GM18507 (cell line): ENCODE measurements around the gene ALPL.

Experiments used
- DNase-seq: peaks from one replicate; pipeline ENCODE4 v3.0.0; 2011; ENCODE audit warnings: low read depth; ENCODE audit not compliant: insufficient read length; ENCODE audit errors: extremely low spot score
- FAIRE-seq: peaks from 2 replicates; lab custom pipeline; 2011; peaks lifted over from hg19 to GRCh38; lab: Jason Lieb, UNC

ALPL gene

DNA sequence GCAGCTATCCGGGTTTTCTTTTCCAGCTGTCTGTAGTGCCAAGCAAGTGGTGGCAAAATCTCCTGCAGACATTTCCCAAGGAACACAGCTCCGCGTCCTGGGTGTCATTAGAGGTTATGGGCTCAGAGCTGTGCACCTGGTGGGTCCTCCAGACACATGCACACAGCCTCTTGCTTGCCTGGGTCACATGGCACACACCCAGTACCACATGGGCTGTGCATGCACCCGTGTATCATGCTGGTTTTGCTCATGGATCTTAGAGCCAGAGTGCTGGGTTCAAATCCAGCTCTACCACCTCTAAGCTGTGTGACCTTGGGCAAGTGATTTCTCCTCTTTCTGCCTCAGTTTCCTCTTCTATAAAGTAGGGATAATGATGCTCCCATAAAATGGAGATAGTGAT, 61.7 kb downstream of the ALPL start:
- no peak for FAIRE-seq
- no peak for DNase-seq

DNA sequence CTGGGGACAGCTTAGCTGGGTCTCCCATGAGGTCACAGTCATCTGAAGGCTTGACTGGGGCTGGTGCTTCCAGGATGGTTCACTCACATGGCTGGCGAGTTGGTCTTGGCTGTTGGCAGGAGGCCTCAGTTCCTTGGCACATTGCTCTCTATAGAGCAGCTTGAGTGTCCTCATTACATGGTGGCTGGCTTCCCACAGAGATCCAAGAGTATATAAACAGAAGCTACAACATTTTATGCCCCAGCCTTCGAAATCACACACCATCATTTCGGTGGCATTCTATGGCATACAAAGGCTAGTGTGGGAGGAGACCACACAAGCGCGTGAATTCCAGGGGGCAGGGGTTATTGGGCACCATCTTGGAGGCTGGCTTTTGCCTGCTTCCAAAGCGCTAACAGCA, 63.0 kb downstream of the ALPL start:
- no peak for DNase-seq
- FAIRE-seq: no peak

DNA sequence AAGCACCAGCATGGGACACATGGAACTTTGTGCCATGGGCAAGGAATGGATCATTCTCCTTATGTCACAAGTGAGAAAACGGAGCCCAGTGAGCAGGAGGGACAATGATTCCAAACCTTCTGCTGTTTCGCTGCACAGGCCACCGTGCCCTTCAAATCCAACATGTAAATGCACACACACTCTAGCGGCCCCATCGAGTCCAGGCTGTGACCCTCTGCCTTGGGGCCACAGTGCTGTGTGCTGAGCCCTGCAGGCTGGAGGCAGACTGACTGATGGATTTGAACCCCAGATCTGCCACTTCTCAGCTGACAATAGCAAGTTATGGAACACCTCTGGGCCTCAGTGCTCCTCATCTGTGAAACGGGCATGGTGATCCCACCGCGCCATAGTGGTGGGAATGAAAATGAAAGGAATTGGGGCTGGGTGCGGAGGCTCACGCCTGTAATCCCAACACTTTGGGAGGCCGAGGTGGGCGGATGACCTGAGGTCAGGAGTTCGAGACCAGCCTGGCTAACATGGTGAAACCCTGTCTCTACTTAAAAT, 63.6 kb downstream of the ALPL start:
- DNase-seq: no peak
- FAIRE-seq: no peak

DNA sequence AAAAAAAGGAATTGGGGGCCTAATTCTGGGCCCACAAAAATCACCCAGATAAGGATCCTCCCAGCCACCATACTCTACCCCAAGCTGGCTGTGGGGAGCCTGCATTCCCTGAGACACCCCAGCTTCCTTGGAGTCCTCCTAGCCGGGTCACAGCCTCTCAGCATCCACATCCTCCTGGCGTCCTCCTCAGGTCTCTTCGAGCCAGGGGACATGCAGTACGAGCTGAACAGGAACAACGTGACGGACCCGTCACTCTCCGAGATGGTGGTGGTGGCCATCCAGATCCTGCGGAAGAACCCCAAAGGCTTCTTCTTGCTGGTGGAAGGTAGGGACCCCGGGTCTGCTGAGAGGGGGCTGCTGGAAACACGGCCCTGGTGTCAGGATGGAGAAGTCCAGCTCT, 64.3 kb downstream of the ALPL start:
- FAIRE-seq (no peak), DNase-seq (no peak)

DNA sequence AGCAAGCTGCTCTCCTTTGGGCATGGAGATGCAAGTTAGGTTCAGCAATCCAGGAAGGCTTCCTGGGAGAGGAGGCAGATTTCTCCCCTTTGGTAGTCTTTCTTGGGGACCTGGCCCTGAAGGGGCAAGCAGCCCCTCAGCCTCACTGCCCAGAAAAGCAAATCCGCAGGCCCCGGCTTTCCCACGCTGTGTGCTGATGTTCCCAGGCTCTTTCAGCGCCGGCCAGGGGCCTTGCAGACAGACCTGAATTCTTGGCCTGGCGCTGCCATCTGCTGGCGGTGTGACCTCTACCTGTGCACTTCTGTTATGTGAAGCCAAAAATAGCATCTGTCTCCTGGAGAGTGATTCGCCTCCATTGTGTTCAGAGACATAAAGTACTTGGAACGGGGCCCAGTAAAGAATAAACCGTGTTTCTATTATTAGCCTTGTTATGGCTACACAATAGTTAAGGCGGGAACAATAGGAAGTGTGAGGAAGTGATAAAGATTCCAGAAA, 64.8 kb downstream of the ALPL start:
- DNase-seq: no peak
- FAIRE-seq: peak; percentile 44

DNA sequence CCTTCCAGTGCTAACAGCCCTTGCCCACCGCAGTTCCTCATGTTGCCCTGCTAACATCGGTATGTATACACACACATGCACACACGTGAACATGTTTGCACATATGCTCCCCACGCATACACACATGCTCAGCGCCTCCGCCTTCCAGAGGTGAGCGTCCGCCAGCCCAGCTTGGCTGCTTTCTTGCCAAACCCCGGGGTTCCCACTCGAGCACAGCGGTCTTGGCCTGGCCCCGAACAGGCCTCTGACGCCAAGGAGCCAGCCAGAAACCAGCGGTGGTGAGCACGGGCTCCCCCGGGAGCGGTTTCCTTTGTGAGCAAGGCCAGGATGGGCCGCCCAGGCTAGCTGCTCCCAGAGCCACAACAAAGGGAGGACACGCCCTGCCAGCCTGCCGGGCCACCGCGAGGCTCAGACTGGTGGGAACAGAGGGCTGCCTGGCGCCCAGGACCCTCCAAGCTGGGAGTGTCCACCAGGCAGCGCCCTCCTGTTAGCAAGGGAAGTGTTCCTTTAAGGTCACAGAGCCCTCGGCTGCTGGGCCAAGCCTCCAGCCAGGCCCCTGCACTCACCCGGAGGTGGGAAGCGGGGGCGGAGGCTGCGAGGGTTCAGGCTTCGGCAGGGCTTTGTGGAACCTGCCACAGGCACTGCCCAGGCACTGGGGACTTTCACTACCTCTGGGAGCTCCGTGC, 65.4 kb downstream of the ALPL start:
- no peak for FAIRE-seq
- DNase-seq: no peak

DNA sequence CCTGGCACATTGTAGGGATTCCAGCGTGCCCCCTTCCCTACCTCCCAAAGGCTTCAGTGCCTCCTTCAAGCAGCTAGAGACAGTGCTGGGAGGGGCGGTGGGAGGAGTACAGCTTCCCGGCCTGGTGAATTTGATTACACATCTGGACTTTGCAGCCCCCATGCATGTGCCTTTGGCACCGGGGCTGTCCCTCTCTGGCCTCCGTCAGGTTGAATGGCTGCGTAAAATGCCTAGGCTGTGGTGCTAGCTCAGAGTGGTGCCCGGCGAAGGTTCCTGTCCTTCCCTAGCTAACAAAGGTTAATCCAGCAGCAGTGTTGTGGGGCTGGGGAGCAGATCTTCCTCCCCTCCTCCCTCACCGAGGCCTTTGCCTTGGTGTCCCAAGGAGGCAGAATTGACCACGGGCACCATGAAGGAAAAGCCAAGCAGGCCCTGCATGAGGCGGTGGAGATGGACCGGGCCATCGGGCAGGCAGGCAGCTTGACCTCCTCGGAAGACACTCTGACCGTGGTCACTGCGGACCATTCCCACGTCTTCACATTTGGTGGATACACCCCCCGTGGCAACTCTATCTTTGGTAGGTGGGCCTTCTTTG, 66.2 kb downstream of the ALPL start:
- DNase-seq (no peak), FAIRE-seq (no peak)

DNA sequence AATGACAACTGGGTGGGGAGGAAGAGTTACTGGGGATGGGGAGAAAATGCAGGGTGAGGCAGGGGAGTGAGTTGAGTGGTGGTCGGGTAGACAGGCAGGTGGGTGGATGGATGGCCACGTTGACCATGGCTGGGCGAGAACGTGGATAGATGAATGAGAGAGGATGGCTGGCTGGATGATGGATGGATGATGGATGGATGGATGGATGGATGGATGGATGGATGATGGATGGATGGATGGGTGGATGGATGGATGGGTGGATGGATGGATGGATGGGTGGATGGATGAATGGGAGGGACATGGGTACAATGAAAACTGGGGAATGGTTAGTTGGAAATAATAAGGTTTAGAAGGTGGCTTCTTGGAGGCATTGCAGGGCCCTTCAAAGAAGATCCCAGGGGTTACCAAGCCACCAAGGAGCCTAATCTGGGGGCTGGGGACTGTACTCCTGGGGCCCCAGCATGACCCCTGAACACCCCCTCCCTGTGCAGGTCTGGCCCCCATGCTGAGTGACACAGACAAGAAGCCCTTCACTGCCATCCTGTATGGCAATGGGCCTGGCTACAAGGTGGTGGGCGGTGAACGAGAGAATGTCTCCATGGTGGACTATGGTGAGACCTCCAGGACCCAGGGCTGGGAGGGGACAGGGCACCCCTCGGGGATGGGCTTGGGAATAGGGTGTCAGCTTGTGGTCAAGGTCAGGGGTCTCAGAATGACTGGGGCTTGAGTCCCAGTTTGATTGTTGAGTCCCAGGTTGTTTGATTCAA, 67.0 kb downstream of the ALPL start:
- DNase-seq (no peak), FAIRE-seq (no peak)

DNA sequence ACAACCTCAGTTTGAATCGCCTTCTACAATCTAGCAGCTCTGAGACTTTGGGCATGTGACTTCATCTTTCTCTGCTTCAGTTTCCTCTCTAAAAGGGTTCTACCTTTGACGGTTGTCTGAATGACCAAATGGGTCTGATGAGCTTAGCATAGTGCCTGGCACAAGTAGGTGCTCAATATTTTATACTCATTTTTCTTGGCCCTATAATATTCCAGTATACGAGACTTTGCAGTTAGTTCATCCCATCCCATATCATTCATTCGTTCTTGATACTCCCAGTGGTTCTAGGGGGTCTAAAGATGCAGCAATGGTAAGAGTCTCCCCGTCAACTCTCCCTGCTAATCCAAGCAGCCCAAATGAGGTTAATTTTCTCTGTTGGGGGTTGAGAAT, 67.6 kb downstream of the ALPL start:
- FAIRE-seq: no peak
- DNase-seq: no peak

DNA sequence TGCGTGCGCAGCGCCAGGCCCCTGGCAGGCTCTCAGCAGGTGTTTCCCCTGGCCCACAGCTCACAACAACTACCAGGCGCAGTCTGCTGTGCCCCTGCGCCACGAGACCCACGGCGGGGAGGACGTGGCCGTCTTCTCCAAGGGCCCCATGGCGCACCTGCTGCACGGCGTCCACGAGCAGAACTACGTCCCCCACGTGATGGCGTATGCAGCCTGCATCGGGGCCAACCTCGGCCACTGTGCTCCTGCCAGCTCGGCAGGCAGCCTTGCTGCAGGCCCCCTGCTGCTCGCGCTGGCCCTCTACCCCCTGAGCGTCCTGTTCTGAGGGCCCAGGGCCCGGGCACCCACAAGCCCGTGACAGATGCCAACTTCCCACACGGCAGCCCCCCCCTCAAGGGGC, 68.1 kb downstream of the ALPL start:
- no peak for FAIRE-seq
- DNase-seq: no peak

DNA sequence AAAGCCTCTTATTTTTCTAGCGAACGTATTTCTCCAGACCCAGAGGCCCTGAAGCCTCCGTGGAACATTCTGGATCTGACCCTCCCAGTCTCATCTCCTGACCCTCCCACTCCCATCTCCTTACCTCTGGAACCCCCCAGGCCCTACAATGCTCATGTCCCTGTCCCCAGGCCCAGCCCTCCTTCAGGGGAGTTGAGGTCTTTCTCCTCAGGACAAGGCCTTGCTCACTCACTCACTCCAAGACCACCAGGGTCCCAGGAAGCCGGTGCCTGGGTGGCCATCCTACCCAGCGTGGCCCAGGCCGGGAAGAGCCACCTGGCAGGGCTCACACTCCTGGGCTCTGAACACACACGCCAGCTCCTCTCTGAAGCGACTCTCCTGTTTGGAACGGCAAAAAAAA, 68.7 kb downstream of the ALPL start:
- DNase-seq: no peak
- FAIRE-seq: no peak

DNA sequence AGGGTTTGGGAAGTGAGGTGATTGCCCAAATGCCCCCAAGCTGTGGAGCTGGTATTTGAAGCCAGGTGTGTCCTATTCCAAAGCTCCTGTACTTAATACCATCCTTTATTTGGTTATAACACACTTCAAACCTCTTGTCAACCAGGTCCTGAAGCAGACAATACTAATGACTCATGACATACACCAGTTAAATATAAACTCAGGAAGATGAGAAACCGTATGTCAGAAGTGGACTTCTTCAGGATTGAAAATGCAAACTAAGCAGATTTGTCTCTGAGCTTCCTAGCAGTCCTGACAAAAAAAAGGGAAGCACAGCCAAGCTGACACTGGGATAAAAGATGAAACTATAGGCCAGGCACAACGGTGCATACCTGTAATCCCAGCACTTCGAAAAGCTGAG, 70.6 kb downstream of the ALPL start:
- DNase-seq (no peak), FAIRE-seq (no peak)

DNA sequence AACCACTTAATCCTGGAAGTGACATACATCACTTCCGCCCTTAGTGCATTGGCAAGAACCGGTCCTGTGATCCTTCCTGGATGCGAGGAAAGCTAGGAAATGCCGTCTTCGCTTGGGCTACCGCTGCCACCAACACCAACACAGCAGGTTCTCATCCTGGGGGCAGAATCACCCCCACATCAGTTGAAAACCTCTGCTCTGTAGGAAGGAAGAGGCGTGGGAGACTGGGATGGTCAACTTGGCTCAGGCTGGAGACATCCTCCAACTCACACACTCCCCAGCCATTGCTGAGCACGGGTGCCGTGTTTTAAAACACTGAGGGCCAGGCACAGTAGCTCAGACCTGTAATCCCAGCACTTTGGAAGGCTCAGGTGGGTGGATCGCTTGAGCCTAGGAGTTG, 74.9 kb downstream of the ALPL start:
- DNase-seq (no peak), FAIRE-seq (no peak)

DNA sequence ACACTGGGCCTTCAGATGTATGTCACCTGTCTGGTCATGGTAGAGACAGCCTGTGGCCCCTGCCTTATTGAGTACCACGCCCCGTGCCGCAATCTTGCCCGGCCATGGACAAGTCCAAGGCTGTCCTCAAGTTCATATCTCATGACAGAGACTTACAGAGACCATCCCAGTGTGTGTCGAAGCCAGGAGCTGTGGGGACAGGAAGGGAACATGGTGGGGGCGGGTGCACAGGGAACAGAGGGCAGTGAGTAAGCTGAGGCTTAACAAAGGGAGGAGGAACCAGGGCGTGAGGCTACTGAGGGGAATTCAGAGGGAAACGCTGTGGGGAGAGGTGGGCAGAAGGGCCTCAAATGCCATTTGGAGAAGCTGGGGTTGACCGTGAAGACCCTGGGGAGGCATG, 75.8 kb downstream of the ALPL start:
- no peak for FAIRE-seq
- no peak for DNase-seq

DNA sequence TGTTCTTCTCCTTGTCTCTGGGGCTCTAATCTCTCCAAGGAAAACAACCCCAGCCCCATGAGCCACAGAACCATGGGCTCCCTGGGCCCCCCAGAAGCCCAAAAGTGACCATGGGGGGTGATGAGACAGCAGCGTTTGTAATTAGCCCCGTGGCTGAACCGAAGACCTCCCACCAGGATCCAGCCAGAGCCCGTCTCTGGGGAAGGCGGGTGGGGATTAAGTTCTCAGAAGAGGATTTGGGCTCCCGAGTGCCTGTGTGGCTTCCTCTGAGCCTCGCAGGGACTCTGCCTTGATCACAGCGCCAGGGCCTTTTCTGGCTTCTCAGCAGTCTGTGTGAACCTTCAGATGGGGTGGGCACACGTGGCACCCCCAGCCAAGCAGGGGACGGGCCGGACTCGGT, 77.0 kb downstream of the ALPL start:
- FAIRE-seq (no peak), DNase-seq (no peak)

DNA sequence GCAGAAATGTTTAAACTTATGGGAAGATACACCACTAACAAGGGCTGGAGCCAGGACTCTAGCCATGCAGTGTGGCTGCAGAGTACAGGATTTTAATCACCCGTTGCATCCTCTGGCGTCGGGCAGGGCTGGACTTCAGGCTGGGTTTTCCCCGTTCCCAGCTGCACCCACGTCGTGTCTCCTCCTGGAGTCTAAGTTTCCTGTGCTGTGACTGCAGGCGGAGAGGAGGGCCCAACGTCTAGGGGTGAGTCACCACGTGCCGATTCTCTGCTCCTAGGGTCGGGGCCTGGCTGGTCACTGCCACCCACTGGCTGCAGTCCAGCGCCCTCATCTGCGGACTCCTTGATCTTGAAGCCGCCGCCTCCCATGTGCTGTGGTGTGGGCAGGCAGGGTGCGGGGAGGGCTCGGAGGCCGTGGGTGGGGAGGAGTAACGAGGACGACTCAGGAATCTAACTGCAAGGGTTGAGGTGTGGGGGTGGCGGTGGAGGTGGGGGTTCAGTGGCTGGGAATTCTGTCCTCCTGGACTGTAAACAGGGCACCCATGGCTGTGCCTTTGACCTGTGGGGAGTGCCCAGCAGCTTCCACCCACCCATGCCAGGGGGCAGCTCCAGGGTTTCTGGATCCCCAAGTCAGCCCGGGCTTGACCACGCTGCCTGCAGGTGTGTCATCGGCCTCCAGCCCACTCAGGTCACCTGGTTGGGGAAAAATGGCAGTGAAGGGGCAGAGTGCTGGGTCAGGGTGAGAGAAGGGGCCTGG, 77.8 kb downstream of the ALPL start:
- DNase-seq (no peak), FAIRE-seq (no peak)

DNA sequence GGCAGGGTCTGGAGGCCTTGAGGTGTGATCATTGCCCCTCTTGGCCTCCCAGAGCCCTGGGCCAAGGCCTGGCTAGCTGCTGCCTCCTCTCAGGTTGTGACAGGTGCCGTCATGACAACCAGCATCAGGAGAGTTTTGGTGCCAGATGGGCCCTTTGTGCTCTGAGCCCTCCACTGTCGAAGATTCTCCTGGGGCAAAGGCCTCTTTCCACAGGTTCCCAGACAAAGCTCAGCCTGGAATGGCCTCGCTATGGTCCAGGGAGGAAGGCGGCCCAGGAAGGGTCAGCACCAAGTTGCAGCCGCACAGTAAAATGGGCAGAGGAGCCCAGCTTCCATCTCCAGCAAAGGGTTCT, 78.4 kb downstream of the ALPL start:
- DNase-seq: no peak
- no peak for FAIRE-seq

DNA sequence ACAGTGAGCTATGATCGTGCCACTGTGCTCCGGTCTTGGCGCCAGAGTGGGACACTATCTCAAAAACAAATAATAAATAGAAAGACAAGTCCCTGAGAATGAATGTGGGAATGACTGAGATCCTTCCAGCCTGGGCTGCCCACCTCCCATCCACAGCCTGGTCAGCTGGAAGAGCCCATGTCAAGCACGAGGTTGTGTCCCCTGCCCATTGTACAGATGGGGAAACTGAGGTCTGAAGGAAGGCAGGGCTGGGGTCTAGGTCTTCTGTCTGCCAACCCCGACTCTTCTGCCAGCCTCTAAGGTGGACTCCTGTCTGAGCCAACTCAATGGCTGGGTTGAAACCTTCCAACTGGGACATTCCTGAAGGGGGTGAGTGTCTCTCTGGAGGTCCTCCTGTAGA, 80.4 kb downstream of the ALPL start:
- DNase-seq: no peak
- no peak for FAIRE-seq

DNA sequence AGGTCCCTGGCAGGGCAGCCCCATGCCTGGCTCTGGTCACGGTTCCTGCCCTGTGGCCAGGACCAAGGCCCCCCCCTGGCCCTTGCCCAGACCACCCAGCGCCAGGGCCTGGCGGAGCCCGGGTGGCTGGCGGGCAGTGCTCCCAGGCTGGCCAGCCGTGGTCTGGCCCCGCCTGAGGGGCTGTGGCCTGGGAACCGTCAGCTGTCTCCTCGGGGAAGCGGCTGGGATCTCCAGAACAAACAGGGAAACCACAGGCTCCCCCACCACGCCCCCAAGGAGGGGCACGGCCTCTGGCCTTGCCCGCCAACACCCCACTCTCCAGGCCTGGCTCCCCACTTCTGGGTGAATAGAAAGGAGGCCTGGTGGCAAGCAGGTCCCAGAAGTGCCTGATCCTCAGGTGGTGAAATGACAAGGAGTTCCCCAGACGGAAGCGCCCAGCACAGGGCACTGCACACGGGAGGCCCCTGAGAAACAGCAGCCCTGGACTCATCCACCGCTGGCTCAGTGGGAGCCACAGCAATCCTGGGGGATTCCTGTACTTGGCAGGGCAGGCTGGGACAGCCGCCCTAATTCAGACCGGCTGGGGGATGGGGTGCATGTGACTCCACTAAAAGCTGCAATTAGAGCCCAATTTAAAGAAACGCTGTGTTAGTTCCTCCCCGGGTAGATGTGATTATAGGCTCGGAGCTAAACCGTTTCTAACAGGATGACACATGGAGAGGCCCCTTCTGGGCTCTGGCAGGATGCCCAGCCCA, 81.1 kb downstream of the ALPL start:
- no peak for DNase-seq

More for the DNA sequence above, 81.1 kb downstream of the ALPL start:
- FAIRE-seq: no peak
